ENCODE measurements around the gene IFI44L.

The IFI44L gene

GRCh38 chr1:78688697-78689096 lies 68.4 kb downstream of the IFI44L start:
- DNase-seq (ENCODE audit: low read depth in 3 of 3) = no peak

GRCh38 chr1:78690516-78690915 lies 70.3 kb downstream of the IFI44L start:
- DNase-seq (ENCODE audit: low read depth in 3 of 3) = no peak

GRCh38 chr1:78691995-78692747 lies 71.9 kb downstream of the IFI44L start:
- DNase-seq (ENCODE audit: low read depth in 3 of 3) = no peak
